Mesothelial cell of epicardium (in vitro differentiated cells): ENCODE measurements around the gene MZF1. TPM values are rescaled to one million over a fixed set of nuclear protein-coding genes. Genes with fewer than 3 reads are reported as not detected.
A peak's percentile ranks its signal among the peaks of the same experiment; 100 is the strongest.

ENCODE experiments used
- DNase-seq, 2 experiments: peaks; one replicate each; pipeline ENCODE4 v3.0.0; 2021; ENCODE audit warnings: low spot score in 2 of 2; ENCODE audit not compliant: unreplicated experiment in 2 of 2
- H3K27ac Mint-ChIP-seq: 2 replicates; pipeline ENCODE4 v1.8.0; 2021; ENCODE audit warnings: mixed read lengths
- H3K27me3 Mint-ChIP-seq: 2 replicates; pipeline ENCODE4 v1.8.0; 2021; ENCODE audit warnings: low read depth, mixed read lengths
- H3K36me3 Mint-ChIP-seq: 2 replicates; pipeline ENCODE4 v1.8.0; 2021; ENCODE audit warnings: mixed read lengths
- H3K4me1 Mint-ChIP-seq: 2 replicates; pipeline ENCODE4 v1.8.0; 2021; ENCODE audit warnings: mixed read lengths
- H3K4me3 Mint-ChIP-seq: 2 replicates; pipeline ENCODE4 v1.8.0; 2021; ENCODE audit warnings: mild to moderate bottlenecking, moderate library complexity, mixed read lengths
- H3K9me3 Mint-ChIP-seq: 2 replicates; pipeline ENCODE4 v1.8.0; 2021; ENCODE audit warnings: mixed read lengths
- CTCF ChIP-seq: fragments of 200-600 bp; sonication (generic); IDR thresholded peaks from one replicate; pipeline ENCODE4 v1.5.0; 2021; ENCODE audit warnings: antibody characterized with exemption; ENCODE audit not compliant: unreplicated experiment
- total RNA-seq: library from RNA; stranded (reverse); gene quantifications from 3 replicates; pipeline ENCODE4 v1.2.1, GENCODE V29; 2021

MZF1 gene
- total RNA-seq, 1 donor from 2014 or later, result 42.6 TPM

GRCh38 chr19:58522709-58523108 lies 50.4 kb downstream of the MZF1 start:
- Mint-ChIP-seq H3K27ac (no peak overlapping the region), H3K36me3 (no peaks in the 10 kb centered on the region), H3K27me3 (no peaks in the 10 kb centered on the region), H3K4me1 (peaks cover 21% of the 10 kb centered on the region), H3K4me3 (no peak overlapping the region), H3K9me3 (no peaks in the 10 kb centered on the region)
- TF ChIP-seq CTCF, result no peak
- DNase-seq, result no peak

GRCh38 chr19:58521651-58522050 lies 51.5 kb downstream of the MZF1 start:
- peak overlapping the region; percentile 48 for H3K4me3 Mint-ChIP-seq
- H3K27ac Mint-ChIP-seq, result peak overlapping the region; percentile 75
- H3K36me3 Mint-ChIP-seq, result no peaks in the 10 kb centered on the region
- DNase-seq, result no peak
- TF ChIP-seq CTCF, result no peak
- peaks cover 23% of the 10 kb centered on the region for H3K4me1 Mint-ChIP-seq
- H3K9me3 Mint-ChIP-seq, result no peaks in the 10 kb centered on the region
- H3K27me3 Mint-ChIP-seq, result no peaks in the 10 kb centered on the region

- no peak for TF ChIP-seq CTCF
- Mint-ChIP-seq H3K4me3 (peak overlapping the region; percentile 92), H3K9me3 (no peaks in the 10 kb centered on the region), H3K36me3 (no peaks in the 10 kb centered on the region), H3K4me1 (peaks cover 32% of the 10 kb centered on the region), H3K27me3 (no peaks in the 10 kb centered on the region), H3K27ac (peak overlapping the region; percentile 99)
- no peak for DNase-seq
These were observed 52.9 kb downstream of the MZF1 start for GRCh38 chr19:58520257-58520599.

GRCh38 chr19:58519355-58520256 lies 53.5 kb downstream of the MZF1 start, which contains the start of gene ZBTB45:
TSS of gene ZBTB45 (minus strand) at chr19:58519810. CDS start at chr19:58517673, 2,137 bp downstream.
- H3K27me3 Mint-ChIP-seq, result no peaks in the 10 kb centered on the region
- peak within 1 kb of the TSS; percentile 99 for H3K27ac Mint-ChIP-seq
- peak; percentile 71 for TF ChIP-seq CTCF
- H3K9me3 Mint-ChIP-seq, result no peaks in the 10 kb centered on the region
- peak within 1 kb of the TSS; percentile 92 for H3K4me3 Mint-ChIP-seq
- no peaks in the 10 kb centered on the region for H3K36me3 Mint-ChIP-seq
- peak; percentile 82 to 90 for DNase-seq
- peaks cover 36% of the 10 kb centered on the region for H3K4me1 Mint-ChIP-seq

- no peaks in the 10 kb centered on the region for H3K36me3 Mint-ChIP-seq
- no peaks in the 10 kb centered on the region for H3K9me3 Mint-ChIP-seq
- H3K4me1 Mint-ChIP-seq, result peaks cover 40% of the 10 kb centered on the region
- DNase-seq, result peak; percentile 55 to 81
- peak overlapping the region; percentile 99 for H3K27ac Mint-ChIP-seq
- peak overlapping the region; percentile 92 for H3K4me3 Mint-ChIP-seq
- H3K27me3 Mint-ChIP-seq, result no peaks in the 10 kb centered on the region
- TF ChIP-seq CTCF, result no peak
These were observed 54.1 kb downstream of the MZF1 start for GRCh38 chr19:58519087-58519354.
